Measurements from ENCODE around the gene OLFM2.
"Not testable (repeated sequence)": the region's sequence is repeated elsewhere in the genome, so short reads cannot be mapped to it uniquely, and the experiment has no call there.

The OLFM2 gene

DNA sequence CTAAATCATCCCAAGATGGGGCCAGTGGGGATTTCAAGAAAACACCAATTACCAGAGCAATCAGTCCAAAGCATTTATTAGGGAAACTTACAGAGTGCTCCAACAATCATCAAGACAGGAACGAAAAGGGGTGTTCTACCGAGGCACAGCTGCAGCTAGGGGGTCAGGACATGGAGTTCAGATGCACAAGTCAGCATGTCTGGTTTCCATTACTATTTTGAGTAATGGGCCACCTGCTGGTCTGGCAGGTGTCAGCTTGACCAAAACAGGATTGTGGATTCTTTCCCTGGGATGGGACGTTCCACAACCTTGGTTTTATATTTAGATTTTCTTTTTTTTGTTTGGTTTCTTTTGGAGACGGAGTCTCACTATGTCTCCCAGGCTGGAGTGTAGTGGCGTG is 112.5 kb downstream of the OLFM2 start:
- DNase-seq, result no peak

DNA sequence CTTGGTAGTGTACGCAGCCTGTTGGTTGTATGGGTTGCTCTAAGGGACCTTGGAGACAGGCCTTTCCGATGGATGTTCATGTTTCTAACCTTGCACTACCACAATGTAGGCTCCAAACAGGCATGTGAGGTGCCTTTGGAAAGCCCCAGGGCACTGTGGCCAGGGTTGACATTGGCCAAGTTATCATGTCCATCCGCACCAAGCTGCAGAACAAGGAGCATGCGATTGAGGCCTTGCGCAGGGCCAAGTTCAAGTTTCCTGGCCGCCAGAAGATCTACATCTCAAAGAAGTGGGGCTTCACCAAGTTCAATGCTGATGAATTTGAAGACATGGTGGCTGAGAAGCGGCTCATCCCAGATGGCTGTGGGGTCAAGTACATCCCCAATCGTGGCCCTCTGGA is 116.3 kb downstream of the OLFM2 start:
- not testable (repeated sequence) for DNase-seq

DNA sequence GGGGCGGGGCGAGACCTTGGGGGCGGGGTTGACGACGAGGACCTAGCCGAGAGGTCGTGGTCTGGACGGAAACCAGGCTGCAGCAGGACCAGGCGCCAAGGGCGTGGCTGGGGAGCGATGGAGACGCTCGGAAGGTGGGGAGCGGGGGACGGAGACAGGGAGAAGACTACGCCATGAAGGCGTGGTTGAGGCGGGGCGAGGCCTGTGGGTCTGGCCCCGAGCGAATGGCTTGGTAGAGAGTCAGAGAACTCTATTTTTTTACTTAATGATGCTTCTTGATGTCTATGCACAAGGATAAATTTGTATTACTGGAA is 116.8 kb downstream of the OLFM2 start:
- no peak for DNase-seq

DNA sequence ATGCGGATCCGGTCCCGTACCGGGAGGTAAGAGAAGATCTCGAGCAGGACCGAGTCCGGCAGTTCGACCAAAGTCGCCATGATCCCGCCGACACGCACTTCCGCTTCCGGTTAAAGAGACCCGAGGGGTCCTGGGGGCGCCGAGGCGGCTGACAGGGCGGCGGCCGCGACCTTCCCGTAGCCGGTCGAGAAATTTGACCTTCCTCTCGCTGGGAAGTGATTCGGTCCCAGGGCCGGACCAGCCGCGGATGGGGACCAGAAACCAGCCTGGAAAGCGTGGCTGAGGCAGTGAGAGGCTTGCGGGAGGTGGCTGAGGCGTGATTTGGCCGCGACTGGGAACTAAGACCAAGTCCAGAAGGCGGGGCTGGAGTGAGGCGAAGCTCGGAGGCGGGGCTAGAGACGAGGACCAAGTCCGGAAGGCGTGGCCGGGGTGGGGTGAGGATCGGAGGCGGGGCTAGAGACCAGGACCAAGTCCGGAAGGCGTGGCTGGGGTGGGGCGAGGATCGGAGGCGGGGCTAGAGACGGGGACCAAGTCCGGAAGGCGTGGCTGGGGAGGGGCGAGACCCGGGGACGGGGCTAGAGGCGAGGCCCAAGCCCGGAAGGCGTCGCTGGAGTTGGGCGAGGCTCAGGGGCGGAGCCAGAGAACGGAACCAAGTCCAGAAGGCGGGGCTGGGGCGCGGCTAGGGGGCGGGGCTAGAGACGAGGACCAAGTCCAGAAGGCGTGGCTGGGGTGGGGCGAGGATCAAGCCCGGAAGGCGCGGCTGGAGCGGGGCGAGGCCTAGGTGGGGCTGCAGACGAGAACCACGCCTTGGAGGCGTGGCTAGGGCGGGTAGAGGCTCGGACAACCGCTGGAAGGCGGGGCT is 117.3 kb downstream of the OLFM2 start, which contains the start of gene FBXL12:
Gene FBXL12, minus strand, starts transcription at position 346 of the 862 bp plus-strand sequence. Its CDS starts 266 bp downstream, at position 80.
- peak; percentile 100 for DNase-seq

DNA sequence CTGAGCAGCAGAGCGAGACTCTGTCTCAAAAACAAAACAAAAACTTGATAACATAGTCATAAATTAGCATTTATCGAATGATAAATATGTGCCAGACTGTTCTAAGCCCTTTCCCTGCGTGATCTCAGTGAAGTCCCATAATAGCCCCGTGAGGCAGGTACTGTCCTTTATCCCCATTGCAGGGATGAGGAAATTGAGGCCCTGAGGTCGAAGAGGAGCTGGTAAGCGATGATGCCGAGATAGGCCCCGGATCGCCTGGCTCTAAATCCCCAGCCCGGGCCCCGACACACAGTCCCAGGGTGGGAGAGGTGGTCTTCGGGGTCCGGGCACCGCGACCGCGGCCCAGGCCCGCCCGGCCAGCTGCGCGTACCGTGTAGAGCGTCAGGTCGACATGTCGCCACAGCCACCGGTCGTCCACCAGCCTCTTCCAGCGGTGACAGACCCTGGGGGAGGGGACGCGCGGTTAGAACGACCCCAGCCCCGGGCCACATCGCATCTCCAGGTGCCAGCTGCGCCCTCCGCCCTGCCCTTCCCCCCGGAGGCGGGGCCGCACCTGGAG is 118.1 kb downstream of the OLFM2 start:
- DNase-seq, result no peak

DNA sequence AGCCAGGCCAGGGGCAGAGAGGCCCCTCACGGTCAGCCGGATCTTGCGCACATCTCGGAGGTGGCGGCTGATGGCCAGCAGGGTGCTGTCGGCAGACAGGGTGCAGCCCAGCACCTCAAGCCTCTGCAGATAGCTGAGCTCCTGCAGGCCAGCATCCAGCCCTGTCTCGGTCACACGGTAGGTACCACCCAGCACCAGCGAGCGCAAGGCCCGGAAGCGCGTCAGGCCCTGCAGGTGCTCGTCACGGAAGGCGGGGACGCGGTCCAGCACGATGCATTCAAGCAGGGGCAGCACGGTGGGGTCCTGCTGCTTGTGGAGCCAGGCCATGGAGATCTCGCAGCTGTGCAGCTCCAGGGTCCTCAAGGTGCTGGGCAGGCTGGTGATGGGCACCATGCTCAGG is 125.2 kb downstream of the OLFM2 start:
- DNase-seq, result no peak

DNA sequence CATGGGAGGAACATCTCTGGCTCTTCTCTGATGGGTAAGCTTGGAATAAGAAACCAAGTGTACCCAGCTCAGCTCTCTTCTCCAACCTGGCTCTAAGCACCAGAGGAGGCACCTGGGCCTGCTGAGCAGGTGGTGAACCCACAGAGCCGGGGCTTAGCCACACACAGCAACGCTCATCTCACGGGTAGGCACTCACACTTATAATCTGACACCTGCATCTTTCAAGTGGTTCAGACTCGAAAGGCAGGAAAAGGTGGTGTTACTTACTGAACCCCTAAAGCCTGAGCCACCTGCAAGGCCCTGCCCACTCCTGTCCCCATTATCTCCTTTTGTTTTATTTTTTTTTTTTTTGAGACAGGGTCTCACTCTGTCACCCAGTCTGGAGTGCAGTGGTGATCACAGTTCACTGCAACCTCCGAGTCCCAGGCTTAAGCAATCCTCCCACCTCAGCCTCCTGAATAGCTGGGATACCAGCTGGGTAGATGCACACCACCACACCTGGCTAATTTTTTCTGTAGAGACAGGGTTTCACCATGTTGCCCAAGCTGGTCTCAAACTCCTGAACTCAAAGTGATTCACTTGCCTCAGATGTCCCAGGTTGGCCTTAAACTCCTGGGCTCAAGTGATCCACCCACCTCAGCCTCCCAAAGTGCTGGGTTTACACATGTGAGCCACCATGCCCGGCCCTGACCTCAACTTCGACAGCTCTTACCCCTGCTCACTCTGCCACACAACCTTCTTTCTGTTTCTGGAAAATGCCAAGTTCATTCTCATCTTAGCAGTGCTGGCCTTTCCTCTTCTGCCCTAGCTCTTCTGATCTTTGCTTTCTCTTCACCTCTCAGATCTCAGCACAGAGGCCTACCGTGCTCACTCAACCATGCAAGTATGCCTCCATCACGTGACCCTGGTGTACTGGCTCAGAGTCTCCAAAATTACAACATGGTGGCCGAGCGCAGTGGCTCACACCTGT is 127.2 kb downstream of the OLFM2 start:
- no peak for DNase-seq

DNA sequence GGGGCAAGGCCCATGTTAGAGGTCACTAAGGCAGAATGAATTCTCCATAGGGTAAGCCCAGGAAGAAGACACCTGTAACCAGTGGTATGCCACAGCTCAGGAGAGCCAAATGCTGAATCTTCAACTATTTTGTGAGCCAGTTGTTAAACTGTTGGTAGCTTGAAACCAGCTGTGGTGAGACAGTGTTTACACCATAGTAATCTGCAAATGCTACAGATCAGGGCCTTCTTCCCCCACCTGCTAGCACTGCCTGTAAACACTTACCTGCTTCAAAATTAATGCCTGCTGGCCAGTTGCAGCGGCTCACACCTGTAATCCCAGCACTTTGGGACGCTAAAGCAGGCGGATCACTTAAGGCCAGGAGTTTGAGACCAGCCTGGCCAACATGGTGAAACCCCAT is 129.5 kb downstream of the OLFM2 start:
- DNase-seq, result no peak
